Fibroblast of mammary gland (primary cell): ENCODE data around the gene CAST.

ENCODE experiments used
- DNase-seq: peaks from one replicate; pipeline ENCODE4 v3.0.0-alpha.2; 2010; ENCODE audit warnings: low read depth
- H3K4me3 ChIP-seq: 2 replicates; pipeline ENCODE4 v1.5.1; 2011; ENCODE audit warnings: low read depth, mild to moderate bottlenecking, low read length, moderate library complexity; ENCODE audit not compliant: control insufficient read depth
- CTCF ChIP-seq: conservative IDR thresholded peaks from 2 replicates; pipeline ENCODE4 v1.5.1; 2011; ENCODE audit warnings: low read depth, low read length, inconsistent platforms; ENCODE audit not compliant: control insufficient read depth, insufficient read depth

The CAST gene

GRCh38 chr5:96658272-96658671 lies 3.9 kb upstream of the CAST start:
- no peak for DNase-seq
- H3K4me3 ChIP-seq, result no peak overlapping the region
- no peak for TF ChIP-seq CTCF

GRCh38 chr5:96659170-96659569 lies 3.0 kb upstream of the CAST start:
- TF ChIP-seq CTCF, result no peak

GRCh38 chr5:96660971-96661854 lies 963 bp upstream of the CAST start:
- DNase-seq, result peak; percentile 57
- H3K4me3 ChIP-seq, result peak overlapping the region; percentile 91
- TF ChIP-seq CTCF, result no peak

More at GRCh38 chr5:96659170-96659569, 3.0 kb upstream of the CAST start:
- no peak overlapping the region for H3K4me3 ChIP-seq
- DNase-seq, result no peak

- peak overlapping the region; percentile 91 for H3K4me3 ChIP-seq
- no peak for TF ChIP-seq CTCF
- DNase-seq, result peak; percentile 87
Observed at GRCh38 chr5:96662725-96663518, 746 bp downstream of the CAST start.

GRCh38 chr5:96663608-96664007 lies 1.4 kb downstream of the CAST start:
- no peak for TF ChIP-seq CTCF
- peak overlapping the region; percentile 91 for H3K4me3 ChIP-seq
- DNase-seq, result no peak

GRCh38 chr5:96664669-96665068 lies 2.5 kb downstream of the CAST start:
- no peak for DNase-seq
- TF ChIP-seq CTCF, result no peak
- no peak overlapping the region for H3K4me3 ChIP-seq
